Limb (tissue), 2 donors: ENCODE data around the gene MED29.

Source experiments
- DNase-seq, 2 donors: peaks; one replicate each; pipeline ENCODE4 v3.0.0-alpha.2; 2016; ENCODE audit errors: extremely low spot score in 2 of 2

MED29 gene

GRCh38 chr19:39390751-39391437 is at the start of gene MED29, which contains the start of gene PAF1:
Gene MED29, plus strand, starts transcription at chr19:39391378. Its CDS starts 45 bp downstream, at chr19:39391423.
Gene PAF1, minus strand, starts transcription at chr19:39391106. Its CDS starts 242 bp downstream, at chr19:39390864.
- DNase-seq = peak; percentile 97 to 100

- peak; percentile 98 to 100 for DNase-seq
These were observed 49.2 kb upstream of the MED29 start, which contains the start of gene SAMD4B for GRCh38 chr19:39341719-39342604. Gene SAMD4B, plus strand, starts transcription at chr19:39342421. Its CDS starts 14,473 bp downstream, at chr19:39356894.

- DNase-seq = peak in 1 of 2 donors; percentile 64
These were observed 48.4 kb upstream of the MED29 start for GRCh38 chr19:39342647-39343305.

- no peak for DNase-seq
These were observed 45.2 kb upstream of the MED29 start for GRCh38 chr19:39345956-39346355.

GRCh38 chr19:39347332-39348164 is 43.6 kb upstream of the MED29 start:
- no peak for DNase-seq

GRCh38 chr19:39349326-39349725 is 41.9 kb upstream of the MED29 start:
- no peak for DNase-seq

- no peak for DNase-seq
These were observed 41.0 kb upstream of the MED29 start for GRCh38 chr19:39350156-39350555.

- no peak for DNase-seq
These were observed 39.6 kb upstream of the MED29 start for GRCh38 chr19:39351537-39352064.

- DNase-seq = no peak
These were observed 38.6 kb upstream of the MED29 start for GRCh38 chr19:39352381-39353255.

GRCh38 chr19:39355253-39355652 is 35.9 kb upstream of the MED29 start:
- DNase-seq = no peak

- DNase-seq = no peak
These were observed 35.1 kb upstream of the MED29 start for GRCh38 chr19:39356073-39356472.

- no peak for DNase-seq
These were observed 34.5 kb upstream of the MED29 start for GRCh38 chr19:39356647-39357046.

- no peak for DNase-seq
These were observed 32.2 kb upstream of the MED29 start for GRCh38 chr19:39359026-39359425.

- no peak for DNase-seq
These were observed 30.6 kb upstream of the MED29 start for GRCh38 chr19:39360599-39360998.

GRCh38 chr19:39362682-39363657 is 28.2 kb upstream of the MED29 start:
- no peak for DNase-seq

- no peak for DNase-seq
These were observed 27.2 kb upstream of the MED29 start for GRCh38 chr19:39363901-39364457.

GRCh38 chr19:39365531-39365930 is 25.6 kb upstream of the MED29 start:
- no peak for DNase-seq

- no peak for DNase-seq
These were observed 22.0 kb upstream of the MED29 start for GRCh38 chr19:39369200-39369599.
